ENCODE results near the gene CALY.
A peak's percentile ranks its signal among the peaks of the same experiment; 100 is the strongest.

The CALY gene

DNA sequence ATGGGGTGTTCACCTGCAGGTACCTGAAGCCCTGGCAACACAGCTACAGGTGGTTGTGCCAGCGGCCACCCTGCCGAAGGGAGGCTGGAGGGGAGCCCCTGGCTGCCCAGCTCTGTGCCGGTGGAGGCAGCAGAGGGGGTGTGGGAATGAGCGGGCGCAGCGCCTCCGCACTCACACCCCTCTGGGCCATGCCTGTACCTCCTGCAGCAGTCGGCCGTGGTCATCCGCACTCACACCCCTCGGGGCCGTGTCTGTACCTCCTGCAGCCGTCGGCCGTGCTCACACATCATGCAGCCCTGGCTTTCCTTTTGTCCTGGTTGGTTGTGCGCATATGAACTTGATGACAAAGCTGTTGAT is 26.3 kb downstream of the CALY start:
- Mint-ChIP-seq H3K9me3 (no peaks in the 10 kb centered on the region), H3K36me3 (peaks cover 20 to 28% of the 10 kb centered on the region in 2 donors), H3K27me3 (no peaks in the 10 kb centered on the region), H3K4me1 (peaks cover 21 to 41% of the 10 kb centered on the region in 2 donors), H3K27ac (no peak overlapping the region), H3K4me3 (no peak overlapping the region)
- DNase-seq (no peak), ATAC-seq (replicated peaks) (no peak)

DNA sequence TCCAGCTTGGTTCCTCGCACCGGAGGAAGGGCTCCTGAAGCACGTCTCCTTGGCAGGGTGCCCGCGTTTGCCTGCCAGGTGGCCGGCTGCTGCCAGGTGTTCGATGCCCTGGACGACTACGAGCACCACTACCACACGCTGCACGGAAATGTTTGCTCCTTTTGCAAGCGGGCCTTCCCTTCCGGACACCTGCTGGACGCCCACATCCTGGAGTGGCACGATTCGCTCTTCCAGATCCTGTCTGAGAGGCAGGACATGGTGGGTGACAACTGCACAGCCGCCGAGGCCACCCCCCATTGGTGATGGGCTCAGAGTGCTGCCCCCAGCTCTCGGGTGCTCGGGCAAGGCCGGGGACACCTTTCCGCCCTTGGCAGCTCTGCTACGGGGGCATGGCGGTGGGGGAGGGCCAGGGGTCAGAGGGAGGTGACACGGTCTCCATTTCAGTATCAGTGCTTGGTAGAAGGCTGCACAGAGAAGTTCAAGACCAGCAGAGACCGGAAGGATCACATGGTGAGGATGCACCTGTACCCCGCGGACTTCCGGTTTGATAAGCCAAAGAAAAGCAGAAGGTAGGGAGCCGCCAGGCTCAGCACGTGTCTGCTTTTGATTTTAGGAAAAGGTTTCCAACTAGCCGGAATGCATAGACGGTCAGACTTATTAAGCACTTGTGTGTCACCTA is 26.8 kb downstream of the CALY start:
- Mint-ChIP-seq H3K27ac (peak overlapping the region; percentile 47), H3K36me3 (peaks cover 23 to 33% of the 10 kb centered on the region in 2 donors), H3K4me1 (peaks cover 26 to 46% of the 10 kb centered on the region in 2 donors), H3K9me3 (no peaks in the 10 kb centered on the region), H3K27me3 (no peaks in the 10 kb centered on the region), H3K4me3 (peak overlapping the region; percentile 32 to 53)
- ATAC-seq (replicated peaks) (no peak), DNase-seq (no peak)

GRCh38 chr10:133309100-133309719 is 27.5 kb downstream of the CALY start:
- Mint-ChIP-seq H3K9me3 (no peaks in the 10 kb centered on the region), H3K4me3 (peak overlapping the region; percentile 82 to 98), H3K27me3 (no peaks in the 10 kb centered on the region), H3K27ac (peak overlapping the region; percentile 94), H3K36me3 (peaks cover 20 to 29% of the 10 kb centered on the region in 2 donors), H3K4me1 (peaks cover 22 to 44% of the 10 kb centered on the region in 2 donors)
- peak; percentile 76 to 87 for ATAC-seq (replicated peaks)
- peak; percentile 85 for DNase-seq

DNA sequence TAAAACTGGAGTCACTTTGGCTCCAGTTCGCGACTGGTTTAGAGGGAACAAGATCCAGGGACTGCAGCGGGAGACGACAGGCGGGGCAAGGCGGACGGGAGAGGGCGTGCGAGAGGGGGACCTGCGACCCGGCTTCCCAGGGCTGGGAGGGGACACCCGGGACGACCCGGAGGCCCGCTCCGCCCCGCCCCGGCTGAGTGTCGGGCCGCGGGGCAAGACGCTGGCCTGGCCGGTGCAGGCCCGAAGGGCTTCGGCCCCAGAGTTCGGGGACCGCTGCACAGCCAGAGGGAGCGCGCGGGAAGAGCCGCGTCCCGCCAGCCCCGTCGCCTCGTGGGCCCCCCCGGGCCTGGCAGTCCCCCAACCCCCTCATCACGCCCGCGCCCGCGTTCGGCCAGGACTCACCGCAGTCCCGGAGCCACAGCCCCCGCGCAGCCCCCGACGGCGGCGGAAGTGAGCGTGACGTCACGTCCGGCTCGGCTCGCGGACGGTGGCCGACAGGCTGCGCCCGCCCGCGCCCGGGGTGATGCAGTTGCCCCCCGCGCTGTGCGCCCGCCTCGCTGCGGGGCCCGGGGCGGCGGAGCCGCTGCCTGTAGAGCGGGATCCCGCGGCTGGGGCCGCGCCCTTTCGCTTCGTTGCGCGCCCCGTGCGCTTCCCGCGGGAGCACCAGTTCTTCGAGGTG is 28.1 kb downstream of the CALY start, which contains the start of the genes TUBGCP2 and ZNF511:
Gene TUBGCP2, minus strand, starts transcription at position 452 of the 679 bp plus-strand sequence. CDS start 5,931 bp downstream, outside the sequence.
Gene ZNF511, plus strand, starts transcription at position 494 of the 679 bp plus-strand sequence. Its CDS starts 30 bp downstream, at position 524.
- Mint-ChIP-seq H3K4me3 (peak within 1 kb of the TSS; percentile 98), H3K36me3 (peaks cover 19 to 32% of the 10 kb centered on the region in 2 donors), H3K4me1 (peaks cover 24 to 44% of the 10 kb centered on the region in 2 donors), H3K9me3 (no peaks in the 10 kb centered on the region), H3K27me3 (no peaks in the 10 kb centered on the region), H3K27ac (peak within 1 kb of the TSS; percentile 99)
- peak; percentile 76 to 85 for ATAC-seq (replicated peaks)
- peak; percentile 89 for DNase-seq

DNA sequence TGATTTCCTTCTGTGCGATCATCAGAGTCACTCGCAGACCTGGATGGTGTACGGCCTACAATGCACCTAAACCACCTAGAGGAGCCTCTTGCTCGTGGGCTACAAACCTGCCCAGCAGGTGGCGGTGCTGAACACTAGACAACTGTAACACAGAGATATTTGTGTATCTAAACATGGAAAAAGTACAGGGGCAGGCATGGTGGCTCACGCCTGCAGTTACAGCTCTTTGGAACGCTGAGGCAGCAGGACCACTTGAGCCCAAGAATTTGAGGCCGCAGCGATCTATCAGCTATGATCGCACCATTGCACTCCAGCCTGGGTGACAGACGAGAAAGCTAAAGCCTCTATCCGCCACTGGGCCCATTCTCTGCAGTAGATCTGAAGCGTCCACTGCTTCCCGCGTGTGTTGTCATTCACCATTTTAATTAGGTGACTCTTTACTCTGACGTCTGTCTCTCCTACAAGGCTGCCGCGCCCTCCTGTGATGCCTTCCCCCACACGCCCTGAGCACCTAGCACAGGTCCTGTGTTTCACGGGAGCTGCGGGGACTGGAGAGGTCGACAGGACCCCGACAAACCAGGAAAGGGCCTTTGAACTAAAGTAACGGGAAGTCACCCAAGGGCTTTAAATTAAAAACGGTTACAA is 28.8 kb downstream of the CALY start:
- Mint-ChIP-seq H3K9me3 (no peaks in the 10 kb centered on the region), H3K4me1 (peaks cover 25 to 47% of the 10 kb centered on the region in 2 donors), H3K27ac (peak overlapping the region; percentile 99), H3K27me3 (no peaks in the 10 kb centered on the region), H3K4me3 (peak overlapping the region; percentile 98), H3K36me3 (peaks cover 17 to 33% of the 10 kb centered on the region in 2 donors)
- ATAC-seq (replicated peaks) (peak; percentile 49 to 50), DNase-seq (peak; percentile 72)

GRCh38 chr10:133306941-133307379 is 29.7 kb downstream of the CALY start:
- Mint-ChIP-seq H3K27me3 (no peaks in the 10 kb centered on the region), H3K36me3 (peaks cover 16 to 34% of the 10 kb centered on the region in 2 donors), H3K9me3 (no peaks in the 10 kb centered on the region), H3K27ac (peak overlapping the region; percentile 99), H3K4me1 (peaks cover 25 to 51% of the 10 kb centered on the region in 2 donors), H3K4me3 (peak overlapping the region; percentile 52 to 98)
- ATAC-seq (replicated peaks): no peak
- no peak for DNase-seq

GRCh38 chr10:133306097-133306476 is 30.6 kb downstream of the CALY start:
- Mint-ChIP-seq H3K36me3 (peaks cover 17 to 35% of the 10 kb centered on the region in 2 donors), H3K4me3 (peak overlapping the region; percentile 5 to 17), H3K27ac (peak overlapping the region; percentile 93), H3K4me1 (peaks cover 25 to 51% of the 10 kb centered on the region in 2 donors), H3K27me3 (no peaks in the 10 kb centered on the region), H3K9me3 (no peaks in the 10 kb centered on the region)
- DNase-seq (no peak), ATAC-seq (replicated peaks) (no peak)

DNA sequence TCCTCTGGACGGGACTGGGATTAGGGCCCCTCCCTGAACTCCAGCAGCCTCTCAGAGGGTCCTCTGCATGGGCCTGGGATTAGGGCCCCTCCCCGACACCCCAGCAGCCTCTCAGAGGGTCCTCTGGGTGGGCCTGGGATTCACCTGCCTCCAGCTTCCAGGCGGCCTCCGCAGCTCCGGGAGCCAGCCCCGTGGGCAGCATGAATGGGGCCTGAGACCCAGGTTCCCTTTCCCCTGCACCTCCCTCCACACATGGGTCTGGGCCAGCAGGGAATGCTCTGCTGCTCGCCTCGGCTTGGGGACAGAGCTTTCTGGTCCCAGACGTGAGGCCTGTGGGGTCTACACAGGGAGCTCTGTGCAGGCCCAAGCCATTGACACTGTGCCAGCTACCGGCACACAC is 33.5 kb downstream of the CALY start:
- H3K4me1 Mint-ChIP-seq: peaks cover 27 to 50% of the 10 kb centered on the region in 2 donors
- DNase-seq (no peak), ATAC-seq (replicated peaks) (no peak)
- H3K4me3 Mint-ChIP-seq: no peak overlapping the region
- H3K9me3 Mint-ChIP-seq: no peaks in the 10 kb centered on the region
- peaks cover 33 to 54% of the 10 kb centered on the region in 2 donors for H3K36me3 Mint-ChIP-seq
- H3K27ac Mint-ChIP-seq: no peak overlapping the region
- H3K27me3 Mint-ChIP-seq: no peaks in the 10 kb centered on the region

- Mint-ChIP-seq H3K27me3 (no peaks in the 10 kb centered on the region), H3K9me3 (no peaks in the 10 kb centered on the region), H3K36me3 (peaks cover 41 to 59% of the 10 kb centered on the region in 2 donors), H3K27ac (no peak overlapping the region), H3K4me3 (no peak overlapping the region), H3K4me1 (peaks cover 20 to 40% of the 10 kb centered on the region in 2 donors)
- ATAC-seq (replicated peaks) (no peak), DNase-seq (no peak)
Measured at GRCh38 chr10:133302230-133302629, 34.5 kb downstream of the CALY start.

DNA sequence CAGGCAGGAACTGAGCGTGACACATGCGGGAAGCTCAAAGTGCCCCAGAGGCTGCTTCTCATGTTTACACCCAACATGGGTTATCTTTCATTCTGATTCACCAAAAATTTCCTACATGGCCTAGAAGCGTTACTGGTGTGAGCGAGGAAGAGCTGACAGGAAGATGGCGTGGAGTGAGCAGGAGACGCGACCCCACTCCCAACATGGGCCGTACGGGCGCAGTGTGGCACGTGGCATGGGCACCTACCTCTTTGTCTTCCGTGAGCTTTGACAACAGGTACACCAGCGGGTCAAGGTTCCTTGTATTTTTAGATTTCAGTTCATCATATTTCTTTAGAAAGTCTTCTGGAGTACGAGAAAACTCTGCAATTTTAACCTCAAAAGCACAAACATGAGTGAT is 37.0 kb downstream of the CALY start:
- no peak overlapping the region for H3K27ac Mint-ChIP-seq

GRCh38 chr10:133299224-133299623 is 37.5 kb downstream of the CALY start:
- Mint-ChIP-seq H3K4me1 (peaks cover 7 to 14% of the 10 kb centered on the region in 2 donors), H3K4me3 (no peak overlapping the region), H3K27me3 (no peaks in the 10 kb centered on the region), H3K36me3 (peaks cover 49 to 67% of the 10 kb centered on the region in 2 donors), H3K9me3 (no peaks in the 10 kb centered on the region), H3K27ac (no peak overlapping the region)
- ATAC-seq (replicated peaks) (no peak), DNase-seq (no peak)

More for the DNA sequence above, 37.0 kb downstream of the CALY start:
- no peak overlapping the region for H3K4me3 Mint-ChIP-seq
- H3K4me1 Mint-ChIP-seq: peaks cover 7 to 15% of the 10 kb centered on the region in 2 donors
- no peaks in the 10 kb centered on the region for H3K27me3 Mint-ChIP-seq
- no peaks in the 10 kb centered on the region for H3K9me3 Mint-ChIP-seq
- H3K36me3 Mint-ChIP-seq: peaks cover 46 to 63% of the 10 kb centered on the region in 2 donors
- DNase-seq (no peak), ATAC-seq (replicated peaks) (no peak)

DNA sequence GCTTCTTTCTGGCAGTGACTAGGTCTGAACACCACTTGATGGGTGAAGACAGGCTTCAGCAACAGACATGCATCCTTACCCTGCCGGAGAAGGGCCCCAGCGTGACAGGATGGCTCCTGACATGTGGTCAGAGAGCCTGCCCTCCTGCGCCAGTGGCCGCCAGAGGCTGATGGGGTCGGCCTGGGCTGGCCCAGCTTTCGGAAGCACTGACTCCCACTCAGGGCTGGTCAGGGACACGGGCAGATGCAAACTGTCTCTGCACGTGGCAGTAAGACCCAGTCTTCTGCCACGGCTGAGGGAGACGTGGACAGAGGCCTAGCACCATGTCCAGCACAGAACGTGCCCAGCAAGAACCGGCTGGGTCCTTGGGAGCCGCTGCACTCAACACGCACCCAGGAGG is 38.2 kb downstream of the CALY start:
- no peak for DNase-seq
- H3K4me3 Mint-ChIP-seq: no peak overlapping the region
- no peak for ATAC-seq (replicated peaks)
- no peak overlapping the region for H3K27ac Mint-ChIP-seq
- peaks cover 55 to 69% of the 10 kb centered on the region in 2 donors for H3K36me3 Mint-ChIP-seq
- H3K27me3 Mint-ChIP-seq: no peaks in the 10 kb centered on the region
- H3K4me1 Mint-ChIP-seq: peaks cover 6 to 11% of the 10 kb centered on the region in 2 donors
- no peaks in the 10 kb centered on the region for H3K9me3 Mint-ChIP-seq

- no peaks in the 10 kb centered on the region for H3K27me3 Mint-ChIP-seq
- peaks cover 6 to 8% of the 10 kb centered on the region in 2 donors for H3K4me1 Mint-ChIP-seq
- H3K4me3 Mint-ChIP-seq: no peak overlapping the region
- DNase-seq (no peak), ATAC-seq (replicated peaks) (no peak)
- no peak overlapping the region for H3K27ac Mint-ChIP-seq
- peaks cover 52 to 67% of the 10 kb centered on the region in 2 donors for H3K36me3 Mint-ChIP-seq
- no peaks in the 10 kb centered on the region for H3K9me3 Mint-ChIP-seq
Measured at GRCh38 chr10:133297504-133297903, 39.2 kb downstream of the CALY start.

Measured in stimulated activated naive B cell treated with anti-CD40 and anti-IgM and Interleukin-4, amounts not matched to agents 10 μg/mL and 1 μg/mL and 100 μg/mL, for 72 hours (primary cell).